GM21528 (cell line): Measurements from ENCODE around the gene RUSF1.
"Not testable (repeated sequence)": the region's sequence is repeated elsewhere in the genome, so short reads cannot be mapped to it uniquely, and the experiment has no call there.

Experiments
- ATAC-seq: cut with Tn5 transposase; IDR thresholded peaks from one replicate; pipeline ENCODE4 v1.9.1; 2021; ENCODE audit warnings: mild to moderate bottlenecking, moderate library complexity; ENCODE audit not compliant: unreplicated experiment, low FRiP score

Gene RUSF1

GRCh38 chr16:31458073-31458843 is 49.9 kb downstream of the RUSF1 start:
- ATAC-seq, result peak; percentile 10

DNA sequence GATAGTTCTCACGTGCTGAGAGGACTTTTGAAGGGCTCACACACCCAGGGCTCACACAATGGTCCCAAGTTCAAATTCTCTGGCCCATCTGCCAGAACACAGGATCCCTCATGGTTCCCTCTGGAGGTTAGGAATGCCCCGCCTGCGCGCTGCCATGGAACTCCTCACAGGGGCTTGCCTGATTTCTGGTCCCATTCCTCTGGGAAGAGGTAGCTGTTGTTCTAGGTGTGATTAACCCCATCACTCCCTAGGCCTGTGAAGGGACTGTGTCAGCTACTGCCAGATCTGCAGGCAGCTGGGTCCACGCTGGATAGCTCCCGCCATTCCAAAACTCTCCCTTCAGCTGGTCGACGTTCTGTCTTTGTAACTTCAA is 51.2 kb downstream of the RUSF1 start:
- ATAC-seq, result no peak

- ATAC-seq, result no peak
These were observed 52.4 kb downstream of the RUSF1 start for GRCh38 chr16:31455601-31456314.

GRCh38 chr16:31453255-31454204 is 54.7 kb downstream of the RUSF1 start:
- no peak for ATAC-seq

DNA sequence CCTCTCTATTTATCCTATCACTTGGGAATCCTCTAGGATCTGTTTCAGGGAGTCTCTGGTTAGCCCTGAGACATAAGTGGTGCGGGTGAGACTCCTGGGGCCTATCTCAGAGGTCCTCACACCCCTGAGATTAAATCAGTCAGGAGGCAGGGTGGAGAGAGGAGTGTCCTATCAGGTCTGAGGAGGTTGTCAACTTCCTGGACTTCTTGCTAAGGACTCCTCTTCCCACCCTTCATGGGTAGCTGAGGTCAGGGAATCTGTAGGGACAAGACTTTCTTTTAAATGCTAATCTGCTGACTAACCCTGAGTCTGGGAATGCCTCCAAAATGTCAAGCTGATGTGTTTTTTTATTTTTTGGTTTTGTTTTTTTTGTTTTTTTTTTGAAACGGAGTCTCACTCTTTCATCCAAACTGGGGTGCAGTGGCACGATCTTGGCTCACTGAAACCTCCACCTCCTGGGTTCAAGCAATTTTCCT is 55.5 kb downstream of the RUSF1 start:
- ATAC-seq, result no peak

DNA sequence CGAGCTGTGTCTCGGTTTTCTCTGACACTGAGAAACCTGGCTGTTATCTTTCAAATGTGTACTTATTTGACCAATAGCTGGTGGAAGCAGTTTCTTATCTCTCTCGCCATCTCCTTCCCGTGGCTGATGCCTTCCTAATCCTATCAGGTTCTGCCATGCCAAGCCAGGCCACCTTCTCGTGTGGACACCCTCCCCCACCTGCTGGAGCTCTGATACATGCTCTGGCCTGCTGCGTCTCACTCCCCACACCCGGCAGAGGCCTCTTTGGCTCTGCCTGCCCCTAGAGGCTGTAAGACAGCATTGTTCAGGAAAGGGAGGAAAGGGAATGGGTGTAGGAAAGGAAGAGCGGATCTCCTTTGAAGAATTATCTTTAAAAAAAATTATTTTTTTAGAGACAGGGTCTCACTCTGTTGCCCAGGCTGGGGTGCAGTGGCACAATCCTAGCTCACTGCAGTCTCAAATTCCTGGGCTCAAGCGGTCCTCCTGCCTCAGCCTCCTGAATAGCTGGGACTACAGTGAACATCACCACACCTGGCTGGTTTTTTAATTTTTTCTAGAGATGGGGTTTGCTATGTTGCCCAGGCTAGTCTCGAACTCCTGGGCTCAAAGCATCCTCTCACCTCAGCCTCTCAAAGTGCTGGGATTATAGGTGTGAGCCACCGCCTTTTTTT is 56.4 kb downstream of the RUSF1 start:
- ATAC-seq, result no peak

- ATAC-seq, result no peak
These were observed 57.0 kb downstream of the RUSF1 start for GRCh38 chr16:31451201-31451600.

GRCh38 chr16:31445931-31446330 is 62.3 kb downstream of the RUSF1 start:
- ATAC-seq, result not testable (repeated sequence)

DNA sequence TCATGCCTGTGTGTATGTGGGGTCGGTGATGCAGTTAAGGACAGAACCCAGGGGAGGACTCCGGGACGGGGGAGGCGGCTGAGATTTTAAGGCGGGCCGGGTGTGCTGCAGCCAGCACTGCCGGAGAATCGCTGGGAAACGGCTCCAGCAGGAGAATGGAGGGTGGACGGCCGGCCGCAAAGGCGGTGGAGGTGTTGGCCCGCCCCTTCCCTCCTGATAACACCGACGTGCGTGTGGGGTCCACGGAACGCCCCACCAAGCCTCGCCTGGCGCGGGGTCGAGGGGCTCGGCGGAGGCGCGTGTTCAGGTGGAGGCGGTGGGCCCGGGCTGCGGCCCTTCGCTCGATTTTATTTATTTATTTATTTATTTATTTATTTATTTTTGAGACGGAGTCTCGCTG is 66.2 kb downstream of the RUSF1 start:
- no peak for ATAC-seq

DNA sequence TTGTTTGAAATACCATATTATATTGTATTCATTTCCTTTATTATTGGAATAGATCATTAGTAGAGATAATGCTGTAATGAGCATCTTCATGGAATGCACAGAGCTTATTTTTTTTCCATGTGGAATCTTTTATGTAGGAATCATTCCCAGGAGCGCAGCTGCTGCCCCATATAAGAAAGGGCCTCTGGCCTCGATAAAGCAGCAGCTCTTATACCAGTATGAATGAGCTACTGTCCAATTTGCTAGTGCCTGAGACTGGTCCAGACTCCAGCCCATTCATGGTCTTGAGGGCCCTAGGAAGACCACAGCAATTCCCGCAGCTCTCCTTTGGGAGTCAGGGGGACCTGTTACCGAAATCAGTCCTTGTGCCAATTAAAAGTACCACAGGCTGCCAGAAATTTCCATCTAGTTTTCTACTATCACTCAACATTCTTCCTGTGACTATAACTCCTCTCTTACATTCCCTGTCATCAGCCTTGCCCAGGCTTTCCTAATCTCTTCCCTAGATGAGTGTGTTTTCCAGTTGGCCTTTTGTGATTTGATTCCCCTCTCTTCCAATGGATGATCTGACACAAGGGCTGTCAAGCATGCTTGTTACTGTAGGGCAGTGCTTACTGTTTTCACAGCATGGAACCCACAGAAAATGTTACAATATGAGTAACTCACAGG is 67.5 kb downstream of the RUSF1 start:
- no peak for ATAC-seq

DNA sequence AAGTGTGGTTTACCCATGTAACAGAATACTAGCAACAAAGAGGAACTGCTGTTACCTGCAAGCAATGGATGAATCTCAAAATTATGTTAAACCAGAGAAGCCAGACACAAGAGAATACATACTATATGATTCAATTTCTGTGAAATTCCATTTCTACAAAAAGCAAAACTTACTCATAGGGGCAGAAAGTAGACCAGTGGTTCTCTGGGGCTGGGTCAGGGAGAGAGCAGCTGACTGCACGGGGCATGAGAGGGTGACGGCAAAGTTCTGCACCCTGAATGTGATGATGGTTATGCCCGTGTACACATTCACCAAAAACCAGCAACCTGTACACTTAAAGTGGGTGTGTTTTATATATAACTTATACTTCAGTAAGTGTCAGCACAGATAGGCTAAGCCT is 68.7 kb downstream of the RUSF1 start:
- no peak for ATAC-seq
